PC-3 (cell line): ENCODE results near the gene BATF3. TPM values are rescaled to one million over a fixed set of nuclear protein-coding genes. Genes with fewer than 3 reads are reported as not detected.
"Not testable (repeated sequence)": the region's sequence is repeated elsewhere in the genome, so short reads cannot be mapped to it uniquely, and the experiment has no call there.

Source experiments
- ATAC-seq: fragments of 200-7000 bp; cut with Tn5 transposase; 2 replicates; pipeline ENCODE4 v1.9.1; 2020; ENCODE audit warnings: mild to moderate bottlenecking, moderate library complexity
- BruUV-seq: library from RNA; stranded (reverse); fragments of 400-500 nt; replicated peaks from 2 replicates; lab custom pipeline; 2021; lab: Mats Ljungman, UMichigan
- CTCF ChIA-PET: fragments of 300-600 bp; sonication (Branson Sonifier 250); formaldehyde crosslinking; loops from one replicate; lab custom pipeline; 2022; ENCODE audit warnings: antibody characterized with exemption; lab: Charles Lee
- POLR2A ChIA-PET: fragments of 300-600 bp; sonication (Branson Sonifier 250); formaldehyde crosslinking; loops from one replicate; lab custom pipeline; 2022; ENCODE audit warnings: antibody characterized with exemption; ENCODE audit not compliant: unreplicated experiment; lab: Charles Lee
- DNase-seq: peaks from one replicate; pipeline ENCODE4 v3.0.0-alpha.2; 2015
- H2AFZ ChIP-seq: fragments of 300-600 bp; sonication (generic); 2 replicates; pipeline ENCODE4 v1.6.0; 2016; ENCODE audit warnings: antibody characterized with exemption, low read length
- H3F3A ChIP-seq: fragments of 300-600 bp; sonication (generic); one replicate; pipeline ENCODE4 v1.6.0; 2017; ENCODE audit warnings: antibody characterized with exemption, low read length, control low read depth, mild to moderate bottlenecking; ENCODE audit not compliant: unreplicated experiment
- H3K27ac ChIP-seq: fragments of 300-600 bp; sonication (generic); 2 replicates; pipeline ENCODE4 v1.5.1; 2016; ENCODE audit warnings: mild to moderate bottlenecking, low read length
- H3K27me3 ChIP-seq: fragments of 300-600 bp; sonication (generic); 2 replicates; pipeline ENCODE4 v1.6.1; 2016; ENCODE audit warnings: low read length, mixed read lengths
- H3K36me3 ChIP-seq: fragments of 300-600 bp; sonication (generic); 2 replicates; pipeline ENCODE4 v1.6.1; 2016; ENCODE audit warnings: low read depth, mixed run types, low read length, mixed read lengths
- H3K4me1 ChIP-seq: fragments of 300-600 bp; sonication (generic); 2 replicates; pipeline ENCODE4 v1.5.1; 2016; ENCODE audit warnings: low read length; ENCODE audit not compliant: insufficient read depth
- H3K4me2 ChIP-seq: fragments of 300-600 bp; sonication (generic); 2 replicates; pipeline ENCODE4 v1.6.0; 2016; ENCODE audit warnings: low read length
- H3K4me3 ChIP-seq: fragments of 300-600 bp; sonication (generic); 2 replicates; pipeline ENCODE4 v1.5.1; 2016; ENCODE audit warnings: mild to moderate bottlenecking, low read length, mixed read lengths
- H3K79me2 ChIP-seq: fragments of 300-600 bp; sonication (generic); 2 replicates; pipeline ENCODE4 v1.6.1; 2017; ENCODE audit warnings: low read length, mixed read lengths
- H3K9ac ChIP-seq: fragments of 300-600 bp; sonication (generic); 2 replicates; pipeline ENCODE4 v1.6.0; 2016; ENCODE audit warnings: mild to moderate bottlenecking, low read length
- H3K9me2 ChIP-seq: fragments of 300-600 bp; sonication (generic); replicated peaks from 2 replicates; pipeline ENCODE4 v1.6.1; 2016; ENCODE audit warnings: mixed run types, low read length, mixed read lengths
- H3K9me3 ChIP-seq: fragments of 300-600 bp; sonication (generic); 2 replicates; pipeline ENCODE4 v1.6.1; 2016; ENCODE audit warnings: low read length, mixed read lengths
- H4K20me1 ChIP-seq: fragments of 300-600 bp; sonication (generic); 2 replicates; pipeline ENCODE4 v1.6.1; 2016; ENCODE audit warnings: low read length, mixed read lengths
- CTCF ChIP-seq: fragments of 300-600 bp; sonication (generic); conservative IDR thresholded peaks from 2 replicates; pipeline ENCODE4 v1.5.1; 2017; ENCODE audit warnings: antibody characterized with exemption, low read depth, mild to moderate bottlenecking, low read length
- EZH2 ChIP-seq: fragments of 300-600 bp; sonication (generic); IDR thresholded peaks from one replicate; pipeline ENCODE4 v1.6.1; 2017; ENCODE audit warnings: antibody characterized with exemption, mild to moderate bottlenecking, low read length; ENCODE audit not compliant: unreplicated experiment
- EZH2phosphoT487 ChIP-seq: fragments of 300-600 bp; sonication (generic); IDR thresholded peaks from 2 replicates; pipeline ENCODE4 v1.6.1; 2018; ENCODE audit warnings: mild to moderate bottlenecking, antibody characterized with exemption, low read length, borderline replicate concordance
- intact Hi-C: fragments of 100-400 bp; cut with micrococcal nuclease; formaldehyde crosslinking; loops from 2 replicates; pipeline ENCODE4 v1.9.0; 2023
- total RNA-seq: library from RNA; depleted of rRNA; stranded (reverse); fragments of >200 nt; gene quantifications from 2 replicates; pipeline ENCODE4 v1.2.3, GENCODE V29; 2014

Gene BATF3
- total RNA-seq, 1 experiment from 2014 or later = 4.3 TPM

- no TSS peak for BruUV-seq
- intact Hi-C loops = loop anchor here (1.0 to 5.0 kb wide), 6 partner anchors 53 to 330 kb away; partner anchors contain the start of genes ATF3 and FLVCR1
- ATAC-seq = peak; percentile 88
- Histone ChIP-seq H3K9me2 (no peaks in the 10 kb centered on the region), H2AFZ (peak overlapping the region; percentile 85), H3K4me1 (peaks cover 35% of the 10 kb centered on the region), H3K27ac (no peak overlapping the region; the same call in 1 of the 2 replicates), H3K9me3 (no peaks in the 10 kb centered on the region), H3F3A (no peaks in the 10 kb centered on the region), H3K27me3 (no peaks in the 10 kb centered on the region), H3K9ac (peak overlapping the region; percentile 70), H3K79me2 (no peaks in the 10 kb centered on the region), H3K36me3 (no peaks in the 10 kb centered on the region), H3K4me3 (peak overlapping the region; percentile 72), H4K20me1 (no peaks in the 10 kb centered on the region), H3K4me2 (peak overlapping the region; percentile 85)
- TF ChIP-seq CTCF = peak; percentile 99
- no peak for TF ChIP-seq EZH2phosphoT487
- DNase-seq = peak; percentile 95
- ChIA-PET POLR2A (interaction anchor here (0.6 to 0.9 kb wide), 3 partner anchors 8 to 195 kb away, joined by 3 to 7 read pairs (median 4); partner anchors contain the start of gene ATF3), CTCF (interaction anchor here (0.5 to 1.3 kb wide), 18 partner anchors 13 to 602 kb away, joined by 3 to 20 read pairs (median 3); partner anchors contain the start of gene ATF3)
These were observed 34.2 kb downstream of the BATF3 start for GRCh38 chr1:212665241-212666115.

GRCh38 chr1:212664409-212665199, 35.0 kb downstream of the BATF3 start:
- intact Hi-C loops = loop anchor here (1.0 to 5.0 kb wide), 5 partner anchors 54 to 331 kb away; partner anchors contain the start of gene FLVCR1
- no peaks in the 10 kb centered on the region for H3K79me2 ChIP-seq
- TF ChIP-seq EZH2 (no peak), EZH2phosphoT487 (no peak), CTCF (no peak)
- no peaks in the 10 kb centered on the region for H3K36me3 ChIP-seq
- no peak overlapping the region for H3K27ac ChIP-seq
- H4K20me1 ChIP-seq = no peaks in the 10 kb centered on the region
- ChIA-PET CTCF (interaction anchor here (0.5 to 1.3 kb wide), 15 partner anchors 12 to 204 kb away, joined by 3 to 20 read pairs (median 3); partner anchors contain the start of gene ATF3), POLR2A (interaction anchor here (0.6 to 0.9 kb wide), 4 partner anchors 9 to 350 kb away, joined by 3 to 7 read pairs (median 4); partner anchors contain the start of gene ATF3)
- no TSS peak for BruUV-seq
- H3K27me3 ChIP-seq = no peaks in the 10 kb centered on the region
- H3F3A ChIP-seq = no peaks in the 10 kb centered on the region
- H3K4me1 ChIP-seq = peaks cover 35% of the 10 kb centered on the region
- peak overlapping the region; percentile 72; the same call in 1 of the 2 replicates for H3K4me3 ChIP-seq
- peak overlapping the region; percentile 85; the same call in 1 of the 2 replicates for H2AFZ ChIP-seq
- H3K9ac ChIP-seq = no peak overlapping the region
- no peaks in the 10 kb centered on the region for H3K9me2 ChIP-seq
- H3K4me2 ChIP-seq = peak overlapping the region; percentile 85
- no peak for DNase-seq
- ATAC-seq = no peak
- H3K9me3 ChIP-seq = no peaks in the 10 kb centered on the region

- BruUV-seq, H3K9me2 ChIP-seq, H3K79me2 ChIP-seq, H2AFZ ChIP-seq, POLR2A ChIA-PET, intact Hi-C loops, H3K27me3 ChIP-seq, ATAC-seq, H3K9ac ChIP-seq, DNase-seq, H3K36me3 ChIP-seq, H3K9me3 ChIP-seq, H3K27ac ChIP-seq, H3K4me2 ChIP-seq, H4K20me1 ChIP-seq, CTCF ChIA-PET, H3F3A ChIP-seq, H3K4me3 ChIP-seq: not testable (repeated sequence)
- H3K4me1 ChIP-seq = peaks cover 20% of the 10 kb centered on the region
These were observed 41.4 kb downstream of the BATF3 start for GRCh38 chr1:212658250-212658649.
